CD4-positive, alpha-beta T cell treated with Interleukin-21 for 1 hour (primary cell): ENCODE results near the gene MAST4.

ENCODE experiments used
- DNase-seq: peaks from one replicate; pipeline ENCODE4 v3.0.0-alpha.2; 2020

The MAST4 gene

DNA sequence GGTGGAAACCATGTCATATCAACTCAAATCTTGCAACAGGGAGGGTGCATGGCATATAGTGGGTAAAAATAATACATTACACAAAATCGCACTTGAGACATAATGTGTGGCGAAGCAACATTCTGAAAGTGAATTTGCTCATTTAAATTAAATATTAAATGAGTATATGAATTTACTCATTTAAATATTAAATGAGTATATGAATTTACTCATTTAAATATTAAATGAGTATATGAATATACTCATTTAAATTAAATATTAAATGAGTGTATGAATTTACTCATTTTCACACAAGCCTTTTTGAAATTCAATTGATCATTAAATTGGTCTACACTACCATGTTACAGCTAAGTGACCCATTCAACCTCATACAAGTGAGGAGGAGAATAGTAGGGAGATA is 10.5 kb downstream of the MAST4 start:
- DNase-seq: no peak

DNA sequence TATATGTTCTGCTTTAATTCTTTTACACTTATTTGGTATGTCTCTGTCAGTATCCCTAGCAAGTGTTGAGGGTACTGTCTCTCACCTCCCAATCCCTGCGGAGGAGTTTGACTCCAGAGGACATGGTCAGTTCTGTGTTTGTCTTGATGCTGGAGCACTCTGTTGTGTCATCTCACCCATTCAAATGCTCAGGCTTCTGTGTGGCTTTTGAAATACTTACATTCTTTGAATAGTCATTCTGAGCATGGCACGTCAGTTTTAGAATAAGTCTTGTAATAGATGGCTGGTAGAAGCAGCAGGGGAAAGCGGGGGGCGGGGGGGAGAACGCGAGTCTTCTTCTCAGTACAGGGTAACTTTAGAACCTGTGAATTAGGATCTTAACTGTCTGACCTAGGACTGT is 12.3 kb downstream of the MAST4 start:
- no peak for DNase-seq

GRCh38 chr5:66609615-66610014 is 13.4 kb downstream of the MAST4 start:
- no peak for DNase-seq

- DNase-seq: no peak
Observed at GRCh38 chr5:66612226-66612625, 16.0 kb downstream of the MAST4 start.

DNA sequence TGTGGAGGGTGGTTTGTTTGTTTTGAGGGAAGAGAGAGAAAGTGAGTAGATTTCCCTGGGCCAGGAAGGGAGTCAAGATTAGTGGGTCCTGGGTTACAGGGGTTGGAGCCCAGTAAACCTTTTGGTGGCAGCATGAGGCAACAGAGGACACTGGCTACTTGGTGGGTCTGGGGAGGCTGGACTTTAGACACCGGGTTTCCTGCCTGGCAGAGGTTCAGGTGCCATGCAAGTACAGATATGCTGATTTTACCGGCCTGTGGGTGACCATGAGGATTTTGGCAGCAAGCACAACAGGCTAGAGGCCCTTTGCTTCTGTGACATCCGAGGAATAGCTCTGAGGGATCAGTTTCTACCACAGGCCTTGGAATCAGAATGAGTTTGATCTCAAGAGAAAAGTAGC is 18.9 kb downstream of the MAST4 start:
- no peak for DNase-seq

DNA sequence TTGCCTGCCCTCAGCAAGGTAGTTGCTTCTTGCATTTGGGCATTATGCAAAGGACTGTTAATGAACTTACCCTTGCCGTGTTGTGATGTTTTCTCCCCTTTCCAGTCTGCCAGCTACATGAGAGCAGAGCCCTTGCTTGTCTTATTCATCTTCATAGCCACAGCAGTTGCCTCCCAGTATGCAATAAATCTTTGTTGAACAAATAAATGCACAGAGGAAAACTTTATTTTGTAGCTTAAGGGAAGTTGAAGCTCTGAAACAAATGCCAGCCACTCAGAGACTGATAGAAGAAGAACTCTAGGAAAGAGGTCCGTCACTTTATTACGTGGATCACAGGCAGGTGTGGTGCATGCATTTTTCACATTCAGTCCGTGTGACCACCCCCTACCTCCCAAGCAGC is 19.7 kb downstream of the MAST4 start:
- no peak for DNase-seq

GRCh38 chr5:66616520-66617225 is 20.5 kb downstream of the MAST4 start:
- DNase-seq: no peak

DNA sequence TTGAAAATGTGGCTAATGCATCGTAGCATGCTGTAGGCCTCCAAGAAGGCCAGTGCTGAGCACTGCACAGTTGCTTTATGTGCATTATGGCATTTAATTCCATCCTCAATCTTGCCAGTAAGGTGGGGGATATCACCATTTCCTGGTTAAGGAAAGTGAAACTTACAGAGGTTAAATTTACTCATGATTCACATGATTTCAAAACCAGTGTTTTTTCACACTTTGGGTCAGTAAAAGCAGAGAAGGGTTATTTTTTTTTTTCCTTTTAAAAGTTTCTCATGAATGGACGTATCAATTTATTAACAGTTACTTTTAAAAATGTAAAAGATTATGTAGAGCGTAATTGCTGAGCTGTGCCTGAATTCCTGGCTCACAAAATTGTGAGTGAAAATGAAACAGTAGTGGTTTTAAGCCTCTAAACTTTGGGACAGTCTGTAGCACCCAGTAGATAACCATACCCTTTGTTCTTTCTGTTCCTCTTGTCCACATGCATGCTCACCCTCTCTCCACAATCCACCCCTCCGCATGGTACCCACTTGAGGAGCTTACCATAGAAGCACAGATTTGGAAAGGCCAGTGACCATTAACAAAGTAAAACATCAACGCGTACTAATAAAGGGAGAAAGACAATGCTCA is 21.2 kb downstream of the MAST4 start:
- DNase-seq: no peak

DNA sequence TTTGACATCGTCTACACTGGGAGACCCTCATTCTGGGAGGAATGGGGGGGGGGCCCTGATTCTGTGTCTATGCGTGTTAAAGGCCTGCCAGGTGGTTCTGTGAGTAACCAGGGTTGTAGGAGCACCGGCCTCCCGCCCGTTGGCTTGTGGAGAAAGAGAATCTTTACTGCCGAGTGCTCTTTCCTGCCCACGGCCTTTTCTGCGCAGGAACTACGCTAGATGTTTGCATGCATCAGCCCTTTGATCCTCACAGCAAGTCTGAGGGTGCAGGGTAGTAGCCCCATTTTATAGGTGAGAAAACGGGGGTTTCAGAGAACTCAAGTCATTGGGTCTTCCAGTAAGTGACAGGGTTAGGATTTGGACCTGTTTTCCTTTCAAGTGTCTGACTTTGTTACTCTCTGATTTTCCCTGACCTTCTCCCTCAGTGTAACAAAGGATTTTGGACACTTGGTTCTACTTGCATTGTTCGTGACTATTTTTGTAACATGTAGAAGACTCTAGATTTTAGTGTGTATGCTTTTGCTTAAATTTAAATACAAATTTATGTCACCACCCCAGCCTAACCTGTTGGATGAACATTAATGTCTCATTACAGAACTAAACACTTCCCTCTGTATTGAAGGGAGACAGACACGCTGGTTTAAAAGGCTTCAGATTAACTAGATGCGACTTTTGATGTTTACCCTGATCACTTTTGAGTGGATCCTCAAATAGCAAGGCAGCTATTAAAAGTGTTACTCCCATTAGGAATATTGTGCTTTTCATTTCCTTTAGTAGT is 22.0 kb downstream of the MAST4 start:
- no peak for DNase-seq

DNA sequence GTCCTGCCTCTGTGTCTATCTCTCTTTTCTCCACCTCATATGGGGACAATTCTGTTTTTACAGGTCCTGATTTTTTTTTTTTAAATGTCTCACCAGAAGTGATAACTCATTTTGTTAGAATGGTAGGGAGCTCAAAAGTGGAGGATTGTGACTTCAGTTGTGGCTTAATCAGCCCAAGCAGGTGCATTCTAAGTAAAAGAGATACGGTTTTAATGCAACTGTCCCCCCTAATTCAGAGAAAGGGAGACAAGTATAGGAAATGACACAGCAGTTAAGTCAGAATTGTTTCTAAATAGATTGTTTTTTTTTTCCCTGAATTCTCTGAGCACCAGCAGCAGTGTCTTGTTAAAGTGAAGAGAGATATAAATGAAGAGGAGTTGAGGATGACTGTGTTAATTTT is 24.5 kb downstream of the MAST4 start:
- DNase-seq: no peak

- no peak for DNase-seq
Observed at GRCh38 chr5:66621146-66621545, 25.0 kb downstream of the MAST4 start.

DNA sequence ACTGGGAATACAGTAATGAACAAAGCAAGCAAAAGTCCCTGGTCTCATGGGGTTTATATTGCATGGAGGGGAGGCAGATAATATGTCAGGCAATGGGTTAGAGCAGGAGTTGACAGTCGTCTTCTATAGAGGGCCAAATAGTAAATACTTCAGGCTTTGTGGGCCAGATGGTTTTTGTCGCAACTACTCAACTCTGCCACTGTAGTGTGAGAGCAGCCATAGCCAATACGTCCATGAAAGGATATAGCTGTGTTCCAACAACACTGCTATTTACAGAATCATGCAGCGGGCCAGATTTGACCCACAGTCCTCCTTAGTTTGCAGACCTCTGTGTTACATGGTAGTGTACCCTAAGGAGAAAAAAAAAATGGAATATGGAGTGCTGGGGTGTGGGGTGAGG is 25.5 kb downstream of the MAST4 start:
- DNase-seq: no peak

- DNase-seq: no peak
Observed at GRCh38 chr5:66628561-66628960, 32.4 kb downstream of the MAST4 start.

GRCh38 chr5:66629446-66629845 is 33.3 kb downstream of the MAST4 start:
- DNase-seq: no peak

DNA sequence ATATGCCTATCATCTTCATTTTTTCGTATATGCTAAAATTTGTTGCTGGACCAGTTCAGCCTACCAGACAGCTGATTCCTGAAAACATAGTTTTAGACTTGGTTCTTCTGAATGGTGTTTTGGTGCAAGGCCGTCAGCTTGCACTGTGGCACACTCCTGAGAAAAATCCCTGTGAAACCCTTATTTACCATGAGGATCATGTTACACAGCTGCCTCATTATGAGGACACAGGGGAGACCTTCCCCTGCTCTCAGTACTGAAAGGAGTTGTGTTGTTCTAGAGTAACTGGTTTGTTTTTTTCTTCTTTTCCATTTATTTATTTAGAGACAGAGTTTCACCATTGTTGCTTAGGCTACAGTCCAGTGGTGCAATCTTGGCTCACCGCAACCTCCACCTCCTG is 37.6 kb downstream of the MAST4 start:
- no peak for DNase-seq

- no peak for DNase-seq
Observed at GRCh38 chr5:66634601-66635000, 38.4 kb downstream of the MAST4 start.

DNA sequence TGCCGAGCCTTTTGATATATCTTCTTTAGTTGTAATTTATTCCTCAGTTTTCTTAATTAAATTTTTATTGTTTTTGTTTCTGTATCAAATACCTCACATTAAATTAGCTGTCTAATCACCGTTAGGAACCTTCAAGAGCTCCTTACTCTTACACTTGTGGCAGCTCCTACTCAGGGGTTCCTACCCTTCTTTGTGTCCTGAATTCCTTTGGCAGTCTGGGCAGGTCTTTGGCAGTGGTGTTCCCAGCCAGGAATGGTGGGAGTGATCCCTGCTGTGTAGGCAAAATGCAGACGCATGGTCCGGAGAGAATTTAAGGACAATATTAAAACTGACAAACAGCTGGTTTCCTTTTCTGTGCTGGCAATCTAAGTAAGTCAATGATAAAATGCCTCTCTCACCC is 41.8 kb downstream of the MAST4 start:
- DNase-seq: no peak

DNA sequence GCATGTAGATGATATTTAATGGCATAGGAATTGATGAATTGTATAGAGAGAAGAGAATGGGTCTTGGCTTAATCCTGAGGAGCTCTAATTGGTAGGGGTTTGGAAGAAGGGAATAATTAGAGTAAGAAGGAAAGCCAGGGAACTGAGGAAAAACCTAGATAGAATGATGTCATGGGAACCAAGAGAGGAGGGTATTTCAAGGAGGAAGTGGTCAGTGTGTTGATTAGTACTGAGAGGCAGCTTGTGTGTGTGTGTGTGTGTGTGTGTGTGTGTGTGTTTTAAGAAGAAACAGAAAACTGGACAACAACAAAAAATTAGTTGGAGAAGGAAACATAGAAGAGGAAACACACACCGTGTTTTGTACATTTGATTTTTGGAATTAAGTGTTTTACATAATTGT is 42.8 kb downstream of the MAST4 start:
- DNase-seq: no peak

DNA sequence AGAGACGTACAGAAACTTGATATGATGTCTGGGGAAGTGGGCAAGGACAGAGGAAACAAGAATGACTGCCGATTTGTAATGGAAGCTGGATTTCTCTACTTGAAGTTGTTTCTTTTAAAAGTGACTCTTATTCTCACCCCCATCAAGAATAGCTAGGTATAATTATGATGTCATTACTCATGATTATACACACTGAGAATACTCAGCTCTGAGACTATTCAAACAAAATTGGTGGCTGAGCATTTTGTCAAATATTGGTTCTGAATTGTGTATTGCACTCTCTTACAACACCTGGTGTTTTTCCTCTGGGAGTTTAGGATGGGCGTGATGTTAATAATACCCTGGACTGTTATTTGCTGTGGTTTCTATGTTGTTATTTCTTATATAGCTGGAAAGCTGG is 46.3 kb downstream of the MAST4 start:
- DNase-seq: no peak

DNA sequence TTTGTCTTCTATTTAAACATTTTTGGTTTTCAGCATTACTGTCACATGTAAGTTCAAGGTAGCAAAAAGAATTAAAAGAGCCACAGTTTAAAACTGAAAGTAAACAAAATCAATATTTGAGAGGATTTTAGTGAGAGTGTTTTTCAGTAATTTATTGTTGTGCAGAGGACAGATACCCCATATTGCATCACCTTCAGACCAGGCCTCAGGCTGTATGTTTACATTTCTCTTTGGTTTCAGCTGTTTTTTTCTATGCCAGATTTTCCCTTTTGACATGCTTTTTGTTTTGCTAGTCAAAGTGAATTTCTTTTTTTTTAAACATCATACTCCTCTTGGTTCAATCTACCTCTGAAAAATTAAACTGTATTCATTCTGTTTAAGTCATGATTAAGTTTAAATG is 47.2 kb downstream of the MAST4 start:
- no peak for DNase-seq

DNA sequence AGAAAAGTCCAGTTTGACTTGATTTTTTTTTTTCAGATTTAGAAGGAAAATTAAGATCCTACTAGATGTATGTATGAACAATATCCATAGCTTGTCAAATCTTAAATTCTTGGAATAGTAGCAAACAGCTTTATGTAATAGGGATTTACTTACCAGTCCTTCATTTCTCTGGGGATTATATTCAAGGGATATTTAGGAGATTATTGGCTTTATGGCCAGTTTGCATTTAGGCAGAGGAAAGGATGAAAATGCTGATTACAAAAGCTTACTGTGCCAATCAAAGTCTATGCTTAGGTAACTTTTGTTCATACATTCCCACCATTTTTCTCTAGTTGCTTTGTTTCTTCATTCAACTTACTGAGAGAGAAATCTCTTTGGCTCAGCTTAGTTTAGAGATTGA is 47.9 kb downstream of the MAST4 start:
- no peak for DNase-seq

DNA sequence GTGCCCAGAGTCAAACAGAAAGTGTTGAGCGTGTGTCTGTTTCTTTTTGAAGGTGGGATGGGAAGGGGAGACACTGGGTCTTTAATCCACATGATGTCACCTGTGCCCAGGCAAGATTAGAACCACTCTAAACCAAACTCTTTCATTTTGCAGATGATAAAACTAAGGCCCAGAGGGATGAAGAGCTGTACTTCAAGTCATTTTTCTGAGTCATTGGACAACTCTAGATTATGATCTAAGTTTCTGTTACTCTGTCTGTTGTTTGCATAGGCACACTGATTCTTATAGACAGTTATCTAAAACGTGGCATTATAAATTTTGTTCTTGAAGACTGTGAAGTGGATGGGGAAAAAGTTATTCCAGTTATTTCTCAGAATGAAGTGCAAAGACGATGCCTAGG is 48.8 kb downstream of the MAST4 start:
- DNase-seq: no peak

DNA sequence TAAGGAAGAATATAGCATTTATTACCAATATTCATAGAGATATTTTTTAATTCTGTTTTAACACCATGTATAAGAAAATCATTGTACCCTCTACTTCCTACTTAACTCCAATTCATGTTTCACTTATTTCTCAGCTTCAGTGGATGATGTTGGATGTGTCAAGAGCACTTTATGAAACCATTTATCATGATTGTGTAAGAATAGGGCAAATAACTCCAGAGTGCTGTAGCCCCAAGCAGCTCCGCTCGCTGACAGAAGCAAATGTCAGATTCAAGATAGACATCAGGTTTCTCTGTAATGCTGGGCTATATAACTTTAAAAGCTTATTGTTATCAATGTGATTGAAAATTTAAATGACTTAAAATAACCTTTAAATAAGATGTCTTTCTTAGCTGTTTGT is 50.4 kb downstream of the MAST4 start:
- DNase-seq: no peak

GRCh38 chr5:66647146-66647856 is 51.1 kb downstream of the MAST4 start:
- no peak for DNase-seq
